Measurements from ENCODE around the gene DLG5. TPM values are rescaled to one million over a fixed set of nuclear protein-coding genes. Genes with fewer than 3 reads are reported as not detected.

The DLG5 gene
- polyA plus RNA-seq, 1 of the 3 experiments (the other 2 are of a cell fraction) = 31.3 TPM

- Histone ChIP-seq H3K27ac (ENCODE audit: low read depth in 2 of 2, low read length in 1 of 2) (no peak overlapping the region), H3K79me2 (ENCODE audit: insufficient read depth) (no peaks in the 10 kb centered on the region), H3K27me3 (ENCODE audit: insufficient read depth) (no peaks in the 10 kb centered on the region), H2AFZ (ENCODE audit: low read depth) (no peak overlapping the region), H3K9me3 (peaks cover 2% of the 10 kb centered on the region; the same call in 1 of the 2 replicates), H4K20me1 (ENCODE audit: insufficient read depth) (no peaks in the 10 kb centered on the region), H3K4me2 (no peak overlapping the region), H3F3A (replicated peaks; ENCODE audit: insufficient read depth) (peaks cover 21% of the 10 kb centered on the region), H3K4me1 (ENCODE audit: control insufficient read depth in 1 of 2, insufficient read depth in 2 of 2, low read depth in 1 of 2, low read length in 1 of 2) (peaks cover 2 to 4% of the 10 kb centered on the region in 2 experiments; a peak in 3 of 4 replicates), H3K9ac (no peak overlapping the region), H3K4me3 (ENCODE audit: low read depth in 2 of 2, low read length in 1 of 2) (no peak overlapping the region), H3K36me3 (replicated peaks in 1 of 2; ENCODE audit: control insufficient read depth in 1 of 2, insufficient read depth in 2 of 2, low read length in 1 of 2) (no peaks in the 10 kb centered on the region), H3K9me2 (no peaks in the 10 kb centered on the region)
- TF ChIP-seq EP300 (IDR thresholded peaks at IDR 0.05; ENCODE audit: borderline replicate concordance in 1 of 2, low read depth in 1 of 2, low read length in 1 of 2) (no peak), MAX (IDR thresholded peaks at IDR 0.05; ENCODE audit: low read depth) (no peak), EZH2phosphoT487 (IDR thresholded peaks at IDR 0.05; ENCODE audit: borderline replicate concordance, low read depth) (no peak), MEF2A (IDR thresholded peaks at IDR 0.05; ENCODE audit: borderline replicate concordance, low read depth) (no peak), IRF3 (IDR thresholded peaks at IDR 0.05; ENCODE audit: low read depth, low read length) (no peak), RFX5 (IDR thresholded peaks at IDR 0.05; ENCODE audit: low read length) (no peak), SMC3 (IDR thresholded peaks at IDR 0.05; ENCODE audit: low read depth, low read length) (no peak), USF2 (IDR thresholded peaks at IDR 0.05; ENCODE audit: borderline replicate concordance, low read depth, low read length) (no peak), RCOR1 (IDR thresholded peaks at IDR 0.05; ENCODE audit: low read length) (no peak), TCF12 (IDR thresholded peaks at IDR 0.05) (no peak), REST (IDR thresholded peaks at IDR 0.05; ENCODE audit: low read depth, low read length) (no peak), JUND (IDR thresholded peaks at IDR 0.05) (no peak), RXRA (IDR thresholded peaks at IDR 0.05; ENCODE audit: borderline replicate concordance, low read depth) (no peak), TEAD4 (IDR thresholded peaks at IDR 0.05; ENCODE audit: borderline replicate concordance, insufficient read depth) (no peak), ZBTB33 (IDR thresholded peaks at IDR 0.05; ENCODE audit: borderline replicate concordance, low read depth) (no peak)
- ChIA-PET POLR2A (no interaction called here), CTCF (no interaction called here)
- 50% methylated on average over 2 of the region's 2 CpGs for WGBS (ENCODE audit: low lambda C conversion rate)
- DNase-seq = no peak
Measured at GRCh38 chr10:77946084-77946483, 19.5 kb upstream of the DLG5 start.
